ENCODE results near the gene NFS1.
A peak's percentile ranks its signal among the peaks of the same experiment; 100 is the strongest.

The NFS1 gene

DNA sequence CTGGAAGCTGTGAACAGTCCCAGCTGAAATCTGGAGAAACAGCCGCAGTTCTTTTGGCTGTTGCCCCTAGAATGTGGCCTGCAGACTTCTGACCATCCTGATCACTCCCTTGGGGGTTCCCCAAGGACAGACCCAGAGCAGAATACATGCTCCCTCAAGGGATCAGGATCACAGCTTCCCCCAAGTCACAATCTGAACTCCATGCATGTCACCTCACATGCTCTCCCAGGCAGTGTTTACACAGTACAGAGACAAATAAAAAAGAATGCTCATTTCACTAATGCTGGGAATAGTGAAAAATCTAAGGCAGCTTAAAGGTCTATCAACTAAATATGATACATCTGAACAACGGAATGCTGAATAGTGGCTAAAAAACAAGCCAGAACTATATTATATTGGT lies 63.1 kb downstream of the NFS1 start:
- H3K27ac ChIP-seq (ENCODE audit: low read depth, low read length): no peak overlapping the region
- no peak overlapping the region for H3K4me3 ChIP-seq (ENCODE audit: low read depth in 1 of 5, low read length in 5 of 5)
- peaks cover 0 to 13% (median 9%) of the 10 kb centered on the region in 5 donors for H3K4me1 ChIP-seq (ENCODE audit: control insufficient read depth in 5 of 5, insufficient read depth in 5 of 5, low read length in 5 of 5)
- peaks cover 0 to 17% (median 13%) of the 10 kb centered on the region in 5 donors for H3K36me3 ChIP-seq (ENCODE audit: control insufficient read depth in 5 of 5, insufficient read depth in 5 of 5, low read length in 5 of 5)
- no peaks in the 10 kb centered on the region for H3K27me3 ChIP-seq (ENCODE audit: control insufficient read depth in 5 of 5, insufficient read depth in 4 of 5, low read length in 5 of 5)
- no peaks in the 10 kb centered on the region for H3K9me3 ChIP-seq (ENCODE audit: control insufficient read depth in 5 of 5, low read length in 5 of 5)
- H3K9ac ChIP-seq (ENCODE audit: low read length in 5 of 5): peak overlapping the region in 1 of 5 donors; percentile 19

DNA sequence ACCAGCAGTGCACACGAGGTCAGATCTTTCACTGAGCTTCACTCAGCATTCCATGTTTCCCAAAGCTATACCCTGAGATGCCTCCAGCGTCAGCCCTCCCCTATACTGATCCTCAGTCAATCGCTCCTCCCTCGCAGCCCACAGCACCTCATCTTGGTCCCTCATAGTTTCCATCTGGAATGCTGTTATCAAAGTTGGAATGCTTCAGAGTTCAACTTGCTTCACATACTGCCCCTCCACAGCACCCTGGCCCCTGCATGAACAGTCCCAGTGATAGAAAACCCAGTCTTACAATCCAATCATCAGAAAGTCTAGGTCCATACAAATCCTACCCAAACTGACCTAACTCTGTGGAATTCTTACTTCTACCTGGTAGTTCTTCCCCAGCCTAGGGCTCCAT lies 63.5 kb downstream of the NFS1 start:
- Histone ChIP-seq H3K9me3 (ENCODE audit: control insufficient read depth in 5 of 5, low read length in 5 of 5) (no peaks in the 10 kb centered on the region), H3K4me3 (ENCODE audit: low read depth in 1 of 5, low read length in 5 of 5) (no peak overlapping the region), H3K36me3 (ENCODE audit: control insufficient read depth in 5 of 5, insufficient read depth in 5 of 5, low read length in 5 of 5) (peaks cover 0 to 22% (median 18%) of the 10 kb centered on the region in 5 donors), H3K4me1 (ENCODE audit: control insufficient read depth in 5 of 5, insufficient read depth in 5 of 5, low read length in 5 of 5) (peaks cover 0 to 13% (median 9%) of the 10 kb centered on the region in 5 donors), H3K27ac (ENCODE audit: low read depth, low read length) (no peak overlapping the region), H3K9ac (ENCODE audit: low read length in 5 of 5) (peak overlapping the region in 1 of 5 donors; percentile 19), H3K27me3 (ENCODE audit: control insufficient read depth in 5 of 5, insufficient read depth in 4 of 5, low read length in 5 of 5) (no peaks in the 10 kb centered on the region)

- no peaks in the 10 kb centered on the region for H3K9me3 ChIP-seq (ENCODE audit: control insufficient read depth in 5 of 5, low read length in 5 of 5)
- no peaks in the 10 kb centered on the region for H3K27me3 ChIP-seq (ENCODE audit: control insufficient read depth in 5 of 5, insufficient read depth in 4 of 5, low read length in 5 of 5)
- no peak overlapping the region for H3K9ac ChIP-seq (ENCODE audit: low read length in 5 of 5)
- no peak overlapping the region for H3K27ac ChIP-seq (ENCODE audit: low read depth, low read length)
- no peak overlapping the region for H3K4me3 ChIP-seq (ENCODE audit: low read depth in 1 of 5, low read length in 5 of 5)
- peaks cover 0 to 13% (median 10%) of the 10 kb centered on the region in 5 donors for H3K4me1 ChIP-seq (ENCODE audit: control insufficient read depth in 5 of 5, insufficient read depth in 5 of 5, low read length in 5 of 5)
- peaks cover 8 to 47% (median 39%) of the 10 kb centered on the region in 5 donors for H3K36me3 ChIP-seq (ENCODE audit: control insufficient read depth in 5 of 5, insufficient read depth in 5 of 5, low read length in 5 of 5)
Measured at GRCh38 chr20:35632539-35633115, 66.5 kb downstream of the NFS1 start.

DNA sequence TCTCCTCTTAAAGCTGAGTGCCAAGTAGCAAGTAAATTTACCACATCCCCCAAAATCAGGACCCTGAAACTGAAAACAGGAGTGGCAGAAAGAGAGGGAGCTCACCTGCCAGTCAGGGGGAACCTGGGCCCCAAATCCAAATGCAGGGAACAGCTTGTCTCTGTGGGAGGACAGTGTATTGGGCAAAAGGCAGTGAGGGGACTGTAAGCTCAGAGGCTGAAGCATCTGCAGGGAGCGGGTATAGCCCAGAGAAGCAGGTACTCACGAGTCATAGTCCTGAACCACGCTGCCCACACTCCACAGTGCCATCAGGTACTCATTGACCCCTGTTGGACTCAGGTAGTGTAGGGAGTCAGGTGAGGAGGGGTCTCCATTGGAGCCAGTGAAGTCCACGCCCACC lies 68.5 kb downstream of the NFS1 start:
- Histone ChIP-seq H3K4me1 (ENCODE audit: control insufficient read depth in 5 of 5, insufficient read depth in 5 of 5, low read length in 5 of 5) (peaks cover 0 to 7% (median 4%) of the 10 kb centered on the region in 5 donors), H3K36me3 (ENCODE audit: control insufficient read depth in 5 of 5, insufficient read depth in 5 of 5, low read length in 5 of 5) (peaks cover 13 to 67% (median 58%) of the 10 kb centered on the region in 5 donors), H3K9ac (ENCODE audit: low read length in 5 of 5) (no peak overlapping the region), H3K4me3 (ENCODE audit: low read depth in 1 of 5, low read length in 5 of 5) (no peak overlapping the region), H3K27me3 (ENCODE audit: control insufficient read depth in 5 of 5, insufficient read depth in 4 of 5, low read length in 5 of 5) (no peaks in the 10 kb centered on the region), H3K9me3 (ENCODE audit: control insufficient read depth in 5 of 5, low read length in 5 of 5) (no peaks in the 10 kb centered on the region), H3K27ac (ENCODE audit: low read depth, low read length) (no peak overlapping the region)

- no peaks in the 10 kb centered on the region for H3K9me3 ChIP-seq (ENCODE audit: control insufficient read depth in 5 of 5, low read length in 5 of 5)
- no peak overlapping the region for H3K27ac ChIP-seq (ENCODE audit: low read depth, low read length)
- no peaks in the 10 kb centered on the region for H3K27me3 ChIP-seq (ENCODE audit: control insufficient read depth in 5 of 5, insufficient read depth in 4 of 5, low read length in 5 of 5)
- H3K36me3 ChIP-seq (ENCODE audit: control insufficient read depth in 5 of 5, insufficient read depth in 5 of 5, low read length in 5 of 5): peaks cover 13 to 72% (median 62%) of the 10 kb centered on the region in 5 donors
- H3K4me1 ChIP-seq (ENCODE audit: control insufficient read depth in 5 of 5, insufficient read depth in 5 of 5, low read length in 5 of 5): peaks cover 0 to 4% (median 0%) of the 10 kb centered on the region in 5 donors
- H3K9ac ChIP-seq (ENCODE audit: low read length in 5 of 5): no peak overlapping the region
- H3K4me3 ChIP-seq (ENCODE audit: low read depth in 1 of 5, low read length in 5 of 5): no peak overlapping the region
Measured at GRCh38 chr20:35629427-35630145, 69.6 kb downstream of the NFS1 start.

- Histone ChIP-seq H3K27ac (ENCODE audit: low read depth, low read length) (no peak overlapping the region), H3K9me3 (ENCODE audit: control insufficient read depth in 5 of 5, low read length in 5 of 5) (no peaks in the 10 kb centered on the region), H3K9ac (ENCODE audit: low read length in 5 of 5) (no peak overlapping the region), H3K36me3 (ENCODE audit: control insufficient read depth in 5 of 5, insufficient read depth in 5 of 5, low read length in 5 of 5) (peaks cover 13 to 65% (median 60%) of the 10 kb centered on the region in 5 donors), H3K4me1 (ENCODE audit: control insufficient read depth in 5 of 5, insufficient read depth in 5 of 5, low read length in 5 of 5) (peaks cover 0 to 4% (median 0%) of the 10 kb centered on the region in 5 donors), H3K4me3 (ENCODE audit: low read depth in 1 of 5, low read length in 5 of 5) (no peak overlapping the region), H3K27me3 (ENCODE audit: control insufficient read depth in 5 of 5, insufficient read depth in 4 of 5, low read length in 5 of 5) (no peaks in the 10 kb centered on the region)
Measured at GRCh38 chr20:35627121-35627520, 72.0 kb downstream of the NFS1 start.

- Histone ChIP-seq H3K9me3 (ENCODE audit: control insufficient read depth in 5 of 5, low read length in 5 of 5) (no peaks in the 10 kb centered on the region), H3K27me3 (ENCODE audit: control insufficient read depth in 5 of 5, insufficient read depth in 4 of 5, low read length in 5 of 5) (no peaks in the 10 kb centered on the region), H3K27ac (ENCODE audit: low read depth, low read length) (no peak overlapping the region), H3K9ac (ENCODE audit: low read length in 5 of 5) (no peak overlapping the region), H3K36me3 (ENCODE audit: control insufficient read depth in 5 of 5, insufficient read depth in 5 of 5, low read length in 5 of 5) (peaks cover 13 to 61% (median 53%) of the 10 kb centered on the region in 5 donors), H3K4me3 (ENCODE audit: low read depth in 1 of 5, low read length in 5 of 5) (no peak overlapping the region), H3K4me1 (ENCODE audit: control insufficient read depth in 5 of 5, insufficient read depth in 5 of 5, low read length in 5 of 5) (peaks cover 0 to 4% (median 0%) of the 10 kb centered on the region in 5 donors)
Measured at GRCh38 chr20:35626386-35627001, 72.7 kb downstream of the NFS1 start.

GRCh38 chr20:35625584-35626385 lies 73.4 kb downstream of the NFS1 start:
- Histone ChIP-seq H3K9ac (ENCODE audit: low read length in 5 of 5) (no peak overlapping the region), H3K9me3 (ENCODE audit: control insufficient read depth in 5 of 5, low read length in 5 of 5) (no peaks in the 10 kb centered on the region), H3K27me3 (ENCODE audit: control insufficient read depth in 5 of 5, insufficient read depth in 4 of 5, low read length in 5 of 5) (no peaks in the 10 kb centered on the region), H3K4me1 (ENCODE audit: control insufficient read depth in 5 of 5, insufficient read depth in 5 of 5, low read length in 5 of 5) (peaks cover 0 to 4% (median 0%) of the 10 kb centered on the region in 5 donors), H3K4me3 (ENCODE audit: low read depth in 1 of 5, low read length in 5 of 5) (no peak overlapping the region), H3K27ac (ENCODE audit: low read depth, low read length) (no peak overlapping the region), H3K36me3 (ENCODE audit: control insufficient read depth in 5 of 5, insufficient read depth in 5 of 5, low read length in 5 of 5) (peaks cover 13 to 60% (median 51%) of the 10 kb centered on the region in 5 donors)

DNA sequence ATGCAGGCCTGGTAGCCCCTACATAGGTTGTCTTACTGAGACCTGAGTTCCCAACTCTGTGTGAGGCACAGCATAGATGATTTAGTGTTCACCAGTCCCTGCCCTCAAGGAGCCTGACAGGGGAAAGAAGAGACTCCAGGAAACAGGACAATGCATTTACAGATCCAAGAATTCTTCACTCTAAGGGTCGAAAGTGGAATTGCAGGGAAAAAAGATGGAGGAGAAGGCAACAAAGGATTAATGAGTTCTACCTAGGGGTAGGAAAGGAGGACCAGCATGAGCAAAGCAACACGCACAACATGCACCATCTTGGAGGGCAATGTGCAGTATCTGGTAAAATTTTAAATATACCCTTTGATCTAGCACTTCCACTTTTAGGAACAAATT lies 77.6 kb downstream of the NFS1 start:
- H3K9me3 ChIP-seq (ENCODE audit: control insufficient read depth in 5 of 5, low read length in 5 of 5): no peaks in the 10 kb centered on the region
- no peak overlapping the region for H3K27ac ChIP-seq (ENCODE audit: low read depth, low read length)
- no peaks in the 10 kb centered on the region for H3K27me3 ChIP-seq (ENCODE audit: control insufficient read depth in 5 of 5, insufficient read depth in 4 of 5, low read length in 5 of 5)
- H3K36me3 ChIP-seq (ENCODE audit: control insufficient read depth in 5 of 5, insufficient read depth in 5 of 5, low read length in 5 of 5): peaks cover 2 to 23% (median 19%) of the 10 kb centered on the region in 5 donors
- peaks cover 5 to 32% (median 30%) of the 10 kb centered on the region in 5 donors for H3K4me1 ChIP-seq (ENCODE audit: control insufficient read depth in 5 of 5, insufficient read depth in 5 of 5, low read length in 5 of 5)
- H3K9ac ChIP-seq (ENCODE audit: low read length in 5 of 5): no peak overlapping the region
- H3K4me3 ChIP-seq (ENCODE audit: low read depth in 1 of 5, low read length in 5 of 5): no peak overlapping the region
